Spinal cord (tissue), 10 donors: ENCODE data around the gene CHN1. TPM values are rescaled to one million over a fixed set of nuclear protein-coding genes. Genes with fewer than 3 reads are reported as not detected.
A peak's percentile ranks its signal among the peaks of the same experiment; 100 is the strongest.

Source experiments
- DNase-seq, 6 donors: peaks; one replicate each; pipeline versions ENCODE4 v3.0.0 to v3.0.0-alpha.2; 2013 to 2015; ENCODE audit warnings: low spot score in 6 of 6, low read depth in 4 of 6
- H3K27ac ChIP-seq: one replicate; pipeline ENCODE4 v1.5.1; 2013; ENCODE audit warnings: low read depth, low read length, control low read depth
- H3K27me3 ChIP-seq: one replicate; pipeline ENCODE4 v1.6.1; 2013; ENCODE audit warnings: low read length; ENCODE audit not compliant: control insufficient read depth, insufficient read depth
- H3K36me3 ChIP-seq: one replicate; pipeline ENCODE4 v1.6.1; 2013; ENCODE audit warnings: low read length; ENCODE audit not compliant: control insufficient read depth, insufficient read depth
- H3K4me1 ChIP-seq: one replicate; pipeline ENCODE4 v1.6.1; 2013; ENCODE audit warnings: low read length; ENCODE audit not compliant: control insufficient read depth, insufficient read depth
- H3K4me3 ChIP-seq: one replicate; pipeline ENCODE4 v1.5.1; 2013; ENCODE audit warnings: low read depth, low read length, control low read depth
- H3K9me3 ChIP-seq: one replicate; pipeline ENCODE4 v1.6.1; 2013; ENCODE audit warnings: low read length; ENCODE audit not compliant: control insufficient read depth, insufficient read depth
- WGBS: methylation state at CpG from one replicate; pipeline ENCODE4 v1.1.5; 2013; ENCODE audit warnings: missing lambda C conversion rate; ENCODE audit not compliant: insufficient coverage; 5-methylcytosine and 5-hydroxymethylcytosine counted together
- polyA plus RNA-seq, 2 donors: library from polyadenylated mRNA; unstranded; fragments of 120-200 nt; gene quantifications; one replicate each; pipeline ENCODE4 v1.2.1, GENCODE V29; 2013; ENCODE audit not compliant: insufficient read length in 2 of 2
- total RNA-seq, 2 donors: library from RNA; depleted of rRNA in 1 of 2; stranded (reverse); fragments of 120-200 nt in 1 of 2; fragments of >200 nt in 1 of 2; gene quantifications; one replicate each; pipeline versions ENCODE4 v1.2.3 to v1.2.4, GENCODE V29; 2013 to 2014
- donor health status: healthy.

Gene CHN1
- total and polyA plus RNA-seq, 4 donors = 56.9 to 72.4 (median 64.0) TPM

DNA sequence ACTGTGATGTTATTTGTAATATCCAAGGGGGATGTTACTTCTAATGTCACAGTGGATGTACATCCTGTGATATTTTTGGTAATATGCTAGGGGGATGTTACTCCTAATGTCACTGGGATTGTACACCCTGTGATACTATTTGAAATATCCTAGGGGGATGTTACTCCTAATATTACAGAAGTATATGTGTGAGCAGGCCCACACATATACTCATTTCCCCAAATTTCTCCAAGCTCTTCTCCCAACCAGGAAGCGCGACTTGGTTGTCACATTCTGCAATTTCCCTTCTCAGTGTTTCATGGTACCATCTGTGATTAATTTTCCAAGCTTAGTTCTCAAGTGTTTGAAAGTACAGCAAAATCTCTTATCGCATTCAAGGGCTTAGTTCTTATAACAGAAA lies 29.5 kb upstream of the CHN1 start:
- H3K9me3 ChIP-seq = no peaks in the 10 kb centered on the region
- 100% methylated on average over 1 of the region's 3 CpGs for WGBS
- no peaks in the 10 kb centered on the region for H3K36me3 ChIP-seq
- no peaks in the 10 kb centered on the region for H3K27me3 ChIP-seq
- no peak overlapping the region for H3K4me3 ChIP-seq
- no peaks in the 10 kb centered on the region for H3K4me1 ChIP-seq
- H3K27ac ChIP-seq = no peak overlapping the region
- no peak for DNase-seq

GRCh38 chr2:175030380-175031271 lies 25.4 kb upstream of the CHN1 start:
- H3K9me3 ChIP-seq = no peaks in the 10 kb centered on the region
- peak in 3 of 6 donors; percentile 40 to 84 (median 57) for DNase-seq
- WGBS = 77% methylated on average over 5 of the region's 5 CpGs
- H3K27ac ChIP-seq = no peak overlapping the region
- no peaks in the 10 kb centered on the region for H3K27me3 ChIP-seq
- peaks cover 11% of the 10 kb centered on the region for H3K4me1 ChIP-seq
- H3K4me3 ChIP-seq = no peak overlapping the region
- H3K36me3 ChIP-seq = no peaks in the 10 kb centered on the region

GRCh38 chr2:175027755-175028154 lies 22.6 kb upstream of the CHN1 start:
- Histone ChIP-seq H3K9me3 (no peaks in the 10 kb centered on the region), H3K27ac (no peak overlapping the region), H3K36me3 (no peaks in the 10 kb centered on the region), H3K4me1 (peaks cover 11% of the 10 kb centered on the region), H3K27me3 (no peaks in the 10 kb centered on the region), H3K4me3 (no peak overlapping the region)
- no peak for DNase-seq
- WGBS = 77% methylated on average over 2 of the region's 3 CpGs

DNA sequence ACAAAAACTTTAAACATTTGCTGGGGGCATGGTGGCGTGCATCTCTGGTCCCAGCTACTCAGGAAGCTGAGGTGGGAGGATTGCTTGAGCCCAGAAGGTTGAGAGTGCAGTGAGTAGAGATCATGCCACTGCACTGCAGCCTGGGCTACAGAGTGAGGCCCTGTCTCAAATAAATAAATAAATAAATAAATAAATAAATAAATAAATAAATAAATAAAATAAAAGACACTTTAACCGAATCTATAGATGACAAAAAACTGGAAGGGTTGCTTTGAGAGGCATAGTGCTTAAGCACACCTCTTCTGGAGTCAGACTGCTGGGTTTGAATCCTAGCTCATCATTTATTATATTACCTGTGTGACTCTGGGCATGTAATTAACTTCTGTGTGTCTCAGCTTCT lies 21.2 kb upstream of the CHN1 start:
- Histone ChIP-seq H3K27me3 (no peaks in the 10 kb centered on the region), H3K9me3 (no peaks in the 10 kb centered on the region), H3K4me3 (no peak overlapping the region), H3K36me3 (no peaks in the 10 kb centered on the region), H3K4me1 (peaks cover 11% of the 10 kb centered on the region), H3K27ac (no peak overlapping the region)
- no CpG with 5 or more reads among the region's 2 CpGs for WGBS
- no peak for DNase-seq

DNA sequence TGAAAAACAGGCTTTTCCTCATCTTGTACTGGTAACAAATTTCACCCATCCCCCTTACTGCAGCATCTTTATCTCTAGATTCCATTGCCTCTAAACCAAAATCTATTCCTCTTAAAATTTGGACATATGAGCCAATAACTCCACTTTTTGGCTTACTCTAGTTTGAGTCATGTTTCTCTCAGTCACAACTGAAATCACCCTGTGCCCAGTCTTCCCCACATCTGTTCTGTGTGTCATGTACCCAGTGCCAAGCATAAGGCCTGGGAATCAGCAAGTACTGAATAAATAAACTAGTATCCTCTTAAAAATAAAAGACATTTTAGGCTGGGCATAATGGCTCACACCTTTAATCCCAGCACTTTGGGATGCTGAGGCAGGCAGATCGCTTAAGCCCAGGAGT lies 20.8 kb upstream of the CHN1 start:
- Histone ChIP-seq H3K36me3 (no peaks in the 10 kb centered on the region), H3K4me1 (peaks cover 11% of the 10 kb centered on the region), H3K27ac (no peak overlapping the region), H3K9me3 (no peaks in the 10 kb centered on the region), H3K4me3 (no peak overlapping the region), H3K27me3 (no peaks in the 10 kb centered on the region)
- DNase-seq = no peak
- WGBS = no CpG with 5 or more reads among the region's 1 CpG

DNA sequence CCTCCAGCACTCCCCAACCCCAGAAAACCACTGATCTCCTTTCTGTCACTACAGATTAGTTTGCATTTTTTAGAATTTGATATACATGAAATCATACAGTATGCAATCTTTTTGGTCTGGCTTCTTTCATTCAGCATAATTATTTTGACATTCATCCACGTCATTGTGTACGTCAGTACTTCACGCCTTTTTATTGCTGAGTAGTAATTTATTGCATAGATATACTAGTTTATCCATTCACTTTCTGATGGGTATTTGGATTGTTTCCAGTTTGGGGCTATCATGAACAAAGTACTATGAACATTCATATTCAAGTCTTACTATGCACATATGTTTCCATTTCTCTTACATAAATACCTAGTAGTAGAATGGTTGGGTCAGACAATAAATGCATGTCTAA lies 20.1 kb upstream of the CHN1 start:
- no CpG with 5 or more reads among the region's 3 CpGs for WGBS
- no peaks in the 10 kb centered on the region for H3K9me3 ChIP-seq
- no peak overlapping the region for H3K4me3 ChIP-seq
- no peaks in the 10 kb centered on the region for H3K27me3 ChIP-seq
- no peak for DNase-seq
- H3K27ac ChIP-seq = no peak overlapping the region
- H3K36me3 ChIP-seq = no peaks in the 10 kb centered on the region
- peaks cover 11% of the 10 kb centered on the region for H3K4me1 ChIP-seq

- no peaks in the 10 kb centered on the region for H3K9me3 ChIP-seq
- H3K4me3 ChIP-seq = no peak overlapping the region
- H3K27me3 ChIP-seq = no peaks in the 10 kb centered on the region
- peaks cover 3% of the 10 kb centered on the region for H3K4me1 ChIP-seq
- H3K36me3 ChIP-seq = no peaks in the 10 kb centered on the region
- DNase-seq = no peak
- 100% methylated on average over 1 of the region's 3 CpGs for WGBS
- H3K27ac ChIP-seq = no peak overlapping the region
These were observed 17.7 kb upstream of the CHN1 start for GRCh38 chr2:175022923-175023322.

DNA sequence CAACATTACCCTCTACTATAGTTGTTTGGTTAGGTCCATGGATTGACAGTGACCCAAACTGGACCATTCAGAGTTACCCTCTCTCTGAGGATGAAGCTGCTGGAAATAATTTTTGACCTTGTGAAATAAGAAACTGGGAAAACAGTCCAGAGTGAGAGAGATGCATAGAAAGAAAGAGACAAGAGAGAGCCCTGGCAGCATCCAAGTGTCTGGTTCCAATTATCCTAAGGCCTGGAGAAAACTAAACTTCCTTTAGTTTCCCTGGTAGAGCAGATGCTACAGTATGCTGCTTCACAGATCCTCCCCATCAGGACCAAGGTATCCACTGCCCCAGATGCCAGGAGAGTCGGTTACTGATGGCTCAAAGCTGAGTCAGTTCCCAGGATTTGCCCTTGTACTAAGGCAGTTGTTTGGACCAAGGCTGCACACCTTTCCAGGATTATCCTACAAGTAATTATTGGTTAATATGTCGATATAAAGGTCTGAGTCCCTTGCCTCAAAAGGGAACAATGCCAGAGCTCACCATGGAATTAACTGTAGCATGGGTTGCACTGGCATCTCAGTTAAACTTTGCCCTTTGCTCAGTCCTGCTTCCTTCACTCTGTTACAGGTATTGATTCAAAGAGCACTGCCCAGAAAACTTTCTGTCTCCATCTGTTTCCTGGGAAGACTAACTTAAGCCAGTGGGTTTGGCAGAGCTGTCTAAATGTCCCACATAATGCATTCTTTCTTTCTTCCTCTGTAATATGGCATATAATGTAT lies 14.6 kb upstream of the CHN1 start:
- H3K36me3 ChIP-seq = no peaks in the 10 kb centered on the region
- H3K4me1 ChIP-seq = no peaks in the 10 kb centered on the region
- H3K27ac ChIP-seq = no peak overlapping the region
- H3K9me3 ChIP-seq = no peaks in the 10 kb centered on the region
- H3K27me3 ChIP-seq = no peaks in the 10 kb centered on the region
- 100% methylated on average over 1 of the region's 2 CpGs for WGBS
- no peak overlapping the region for H3K4me3 ChIP-seq
- DNase-seq = no peak

GRCh38 chr2:175017618-175018414 lies 12.6 kb upstream of the CHN1 start:
- H3K27me3 ChIP-seq = no peaks in the 10 kb centered on the region
- no peak for DNase-seq
- no peaks in the 10 kb centered on the region for H3K4me1 ChIP-seq
- H3K27ac ChIP-seq = no peak overlapping the region
- no peaks in the 10 kb centered on the region for H3K36me3 ChIP-seq
- 98% methylated on average over 5 of the region's 5 CpGs for WGBS
- no peak overlapping the region for H3K4me3 ChIP-seq
- H3K9me3 ChIP-seq = no peaks in the 10 kb centered on the region
